NCI-H2196 (cell line): ENCODE data around the gene TNFRSF1B.

Source experiments
- DNase-seq: peaks from one replicate; lab custom pipeline; 2025; ENCODE audit not compliant: unreplicated experiment; lab: John Stamatoyannopoulos, UW

The TNFRSF1B gene

GRCh38 chr1:12141163-12141850 lies 25.5 kb upstream of the TNFRSF1B start:
- no peak for DNase-seq

DNA sequence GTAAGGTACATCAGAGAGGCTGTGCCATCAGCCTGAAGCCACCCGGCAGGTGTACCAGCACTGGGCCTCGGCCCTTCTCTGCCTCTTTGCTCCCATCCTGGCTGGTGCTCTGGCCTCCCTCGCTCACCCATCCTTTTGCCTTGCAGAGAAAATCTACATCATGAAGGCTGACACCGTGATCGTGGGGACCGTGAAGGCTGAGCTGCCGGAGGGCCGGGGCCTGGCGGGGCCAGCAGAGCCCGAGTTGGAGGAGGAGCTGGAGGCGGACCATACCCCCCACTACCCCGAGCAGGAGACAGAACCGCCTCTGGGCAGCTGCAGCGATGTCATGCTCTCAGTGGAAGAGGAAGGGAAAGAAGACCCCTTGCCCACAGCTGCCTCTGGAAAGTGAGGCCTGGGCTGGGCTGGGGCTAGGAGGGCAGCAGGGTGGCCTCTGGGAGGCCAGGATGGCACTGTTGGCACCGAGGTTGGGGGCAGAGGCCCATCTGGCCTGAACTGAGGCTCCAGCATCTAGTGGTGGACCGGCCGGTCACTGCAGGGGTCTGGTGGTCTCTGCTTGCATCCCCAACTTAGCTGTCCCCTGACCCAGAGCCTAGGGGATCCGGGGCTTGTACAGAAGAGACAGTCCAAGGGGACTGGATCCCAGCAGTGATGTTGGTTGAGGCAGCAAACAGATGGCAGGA lies 24.5 kb upstream of the TNFRSF1B start:
- DNase-seq, result no peak

DNA sequence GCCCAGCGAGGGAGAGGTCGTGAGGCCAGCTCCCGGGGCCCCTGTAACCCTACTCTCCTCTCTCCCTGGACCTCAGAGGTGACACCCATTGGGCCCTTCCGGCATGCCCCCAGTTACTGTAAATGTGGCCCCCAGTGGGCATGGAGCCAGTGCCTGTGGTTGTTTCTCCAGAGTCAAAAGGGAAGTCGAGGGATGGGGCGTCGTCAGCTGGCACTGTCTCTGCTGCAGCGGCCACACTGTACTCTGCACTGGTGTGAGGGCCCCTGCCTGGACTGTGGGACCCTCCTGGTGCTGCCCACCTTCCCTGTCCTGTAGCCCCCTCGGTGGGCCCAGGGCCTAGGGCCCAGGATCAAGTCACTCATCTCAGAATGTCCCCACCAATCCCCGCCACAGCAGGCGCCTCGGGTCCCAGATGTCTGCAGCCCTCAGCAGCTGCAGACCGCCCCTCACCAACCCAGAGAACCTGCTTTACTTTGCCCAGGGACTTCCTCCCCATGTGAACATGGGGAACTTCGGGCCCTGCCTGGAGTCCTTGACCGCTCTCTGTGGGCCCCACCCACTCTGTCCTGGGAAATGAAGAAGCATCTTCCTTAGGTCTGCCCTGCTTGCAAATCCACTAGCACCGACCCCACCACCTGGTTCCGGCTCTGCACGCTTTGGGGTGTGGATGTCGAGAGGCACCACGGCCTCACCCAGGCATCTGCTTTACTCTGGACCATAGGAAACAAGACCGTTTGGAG lies 23.7 kb upstream of the TNFRSF1B start:
- DNase-seq, result no peak

GRCh38 chr1:12143631-12144155 lies 23.1 kb upstream of the TNFRSF1B start:
- DNase-seq, result peak; percentile 51

GRCh38 chr1:12144236-12144635 lies 22.6 kb upstream of the TNFRSF1B start:
- DNase-seq, result no peak

GRCh38 chr1:12144969-12145368 lies 21.8 kb upstream of the TNFRSF1B start:
- DNase-seq, result no peak

DNA sequence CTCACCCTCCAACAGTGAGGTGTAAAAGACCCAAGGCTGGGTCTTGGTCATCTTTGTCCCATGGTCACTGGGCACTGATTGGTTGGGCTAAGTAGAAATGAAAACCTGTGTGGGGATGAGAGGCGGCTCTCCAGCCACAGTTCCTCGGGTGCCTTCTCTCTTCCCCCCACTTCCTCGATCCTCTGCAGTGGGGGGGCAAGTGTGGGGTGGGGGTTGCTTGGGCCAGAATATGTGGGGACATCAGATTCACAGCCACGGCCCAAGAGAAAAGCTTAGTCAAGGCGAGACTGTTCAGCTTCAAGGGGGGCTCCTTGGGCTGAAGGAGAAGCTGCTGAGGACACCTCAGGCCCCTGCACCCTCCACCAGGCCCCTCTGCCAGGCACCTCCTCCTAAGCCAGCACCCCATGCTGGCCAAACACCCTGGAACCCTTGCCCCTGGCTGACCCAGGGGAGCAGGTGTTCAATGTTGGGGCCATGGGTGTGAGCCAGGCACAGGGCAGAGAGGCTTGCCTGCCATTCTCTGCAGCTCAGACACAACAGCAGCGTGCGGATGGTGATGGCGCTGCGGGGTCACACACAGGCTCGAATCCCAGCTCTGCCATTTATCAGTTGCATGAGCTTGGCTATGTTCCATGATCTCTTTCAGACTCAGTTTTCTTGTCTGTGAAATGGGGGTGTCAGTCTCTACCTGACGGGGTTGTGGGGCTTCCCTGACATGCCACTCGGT lies 21.0 kb upstream of the TNFRSF1B start:
- DNase-seq, result no peak

- no peak for DNase-seq
Measured at GRCh38 chr1:12146343-12147112, 20.3 kb upstream of the TNFRSF1B start.

DNA sequence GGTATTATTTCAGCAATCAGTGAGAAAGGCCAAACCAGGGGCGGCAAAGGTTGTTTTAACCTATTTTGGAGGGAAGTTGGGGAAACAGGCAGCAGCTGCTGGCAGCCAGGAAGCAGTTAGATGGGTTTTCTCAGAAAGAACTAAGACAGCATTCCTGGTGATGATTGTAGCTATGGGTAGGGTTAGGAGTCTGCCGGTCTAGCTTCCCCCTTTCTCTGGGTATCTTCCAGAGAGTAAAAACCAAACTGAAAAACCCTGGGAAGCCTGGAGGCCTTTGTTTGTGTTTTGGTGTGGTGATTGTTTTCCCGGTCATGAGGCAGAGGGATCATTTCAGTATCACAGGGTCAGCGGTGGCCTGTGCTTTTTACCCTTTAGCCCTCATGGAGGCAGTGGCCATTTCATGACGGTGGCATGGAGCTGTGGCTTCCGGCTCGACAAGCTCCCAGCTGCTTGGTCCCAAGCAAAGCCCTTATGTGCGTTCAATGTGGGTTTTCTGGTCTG lies 19.5 kb upstream of the TNFRSF1B start:
- DNase-seq, result no peak

GRCh38 chr1:12148160-12148957 lies 18.4 kb upstream of the TNFRSF1B start:
- no peak for DNase-seq

- no peak for DNase-seq
Measured at GRCh38 chr1:12148958-12149790, 17.6 kb upstream of the TNFRSF1B start.

DNA sequence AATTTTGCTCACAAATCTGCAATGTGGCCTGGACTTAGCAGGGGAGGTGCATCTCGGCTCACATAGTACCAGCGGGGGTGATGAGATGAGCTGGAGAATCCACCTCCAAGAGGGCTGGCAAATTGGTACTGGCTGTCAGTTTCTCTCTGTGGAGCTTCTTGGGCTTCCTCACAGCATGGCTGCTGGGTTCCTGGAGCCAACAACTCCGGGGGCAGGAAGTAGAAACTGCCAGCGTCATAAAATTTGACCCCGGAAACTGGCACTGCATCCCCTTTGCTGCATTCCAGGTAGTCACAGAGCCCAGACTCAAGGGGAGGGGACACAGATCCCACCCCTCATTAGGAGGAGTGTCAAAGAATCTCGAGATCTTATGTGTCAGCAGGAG lies 17.0 kb upstream of the TNFRSF1B start:
- DNase-seq, result no peak

- no peak for DNase-seq
Measured at GRCh38 chr1:12150456-12151200, 16.2 kb upstream of the TNFRSF1B start.

DNA sequence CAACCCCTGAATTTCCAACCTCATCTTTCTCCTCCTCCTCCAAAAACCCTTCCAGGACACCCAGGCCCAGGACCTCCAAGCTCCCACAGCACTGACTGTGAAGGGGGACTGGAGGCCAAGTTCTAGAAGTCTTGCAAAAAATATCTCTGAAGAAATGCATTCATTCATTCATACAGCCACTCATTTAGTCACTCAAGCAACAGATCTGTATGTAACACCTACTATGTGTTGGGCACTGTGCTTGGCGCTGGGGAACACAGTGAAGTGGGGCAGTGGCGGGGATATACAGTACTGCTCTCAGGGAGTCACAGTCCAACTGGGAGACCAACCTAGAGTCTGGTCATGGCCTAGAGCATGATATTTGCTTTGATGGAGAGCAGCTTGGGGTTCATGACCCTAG lies 15.3 kb upstream of the TNFRSF1B start:
- DNase-seq, result no peak

DNA sequence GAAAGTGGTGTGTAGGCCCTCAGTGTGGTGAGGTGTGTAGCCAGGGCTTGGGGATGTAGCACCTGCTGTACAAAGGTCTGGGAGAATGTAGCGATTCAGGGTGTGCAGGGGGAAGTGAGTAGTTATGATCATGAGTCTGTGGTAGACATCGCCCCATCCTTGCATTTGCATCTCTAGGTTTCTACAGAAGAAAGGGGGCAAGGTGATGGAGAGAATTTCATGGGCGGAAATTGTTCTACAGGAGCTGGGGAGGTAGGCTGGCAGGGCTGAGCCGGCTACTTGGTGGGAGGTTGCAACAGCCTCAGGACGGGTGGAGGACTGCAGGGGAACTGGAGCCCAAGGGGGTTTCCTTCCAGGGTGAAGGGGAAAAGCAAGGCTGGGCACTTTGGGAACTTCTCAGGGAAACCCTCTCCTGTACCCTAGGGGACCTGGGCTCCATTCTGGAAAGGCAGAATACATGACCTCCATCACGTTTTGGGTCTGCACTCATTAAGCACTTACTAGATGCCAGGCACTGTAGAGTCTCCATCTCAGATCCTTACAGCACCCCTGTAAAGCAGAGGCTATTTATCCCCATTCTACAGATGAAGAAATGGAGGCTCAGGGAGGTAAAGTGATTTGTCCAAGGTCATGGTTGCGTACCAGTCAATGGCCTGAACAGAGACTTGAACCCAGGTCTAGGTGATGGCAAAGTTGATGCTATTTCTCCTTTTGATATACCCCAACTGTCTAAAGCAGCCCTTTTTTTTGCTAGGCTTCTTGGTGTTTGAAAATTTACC lies 14.5 kb upstream of the TNFRSF1B start:
- DNase-seq, result no peak

- no peak for DNase-seq
Measured at GRCh38 chr1:12153181-12153785, 13.5 kb upstream of the TNFRSF1B start.

DNA sequence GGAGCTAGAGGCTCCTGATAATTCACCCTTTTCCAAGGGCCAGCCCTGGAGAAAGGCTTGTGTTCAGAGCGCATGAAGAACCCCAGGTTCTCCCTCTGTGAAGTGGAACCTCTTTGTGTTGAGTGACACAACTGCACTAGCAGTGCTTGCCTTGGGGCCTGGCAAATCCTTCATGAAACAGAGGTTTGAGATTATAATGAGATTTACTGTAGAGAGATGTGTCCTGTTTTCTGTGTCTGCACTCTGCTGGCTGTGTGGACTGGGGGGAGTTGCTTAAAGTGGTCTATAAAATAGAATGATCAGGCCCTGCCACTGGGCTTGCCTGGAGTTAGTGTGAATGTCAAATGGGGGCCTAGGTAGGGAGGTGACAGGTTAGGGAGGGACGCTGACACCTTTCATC lies 11.5 kb upstream of the TNFRSF1B start:
- no peak for DNase-seq
